HCT116 (cell line): ENCODE data around the gene ARID5B. TPM values are rescaled to one million over a fixed set of nuclear protein-coding genes. Genes with fewer than 3 reads are reported as not detected.

Experiments
- ATAC-seq: fragments of 200-7000 bp; cut with Tn5 transposase; 2 replicates; pipeline ENCODE4 v1.9.1; 2020; ENCODE audit warnings: mild to moderate bottlenecking, moderate library complexity
- BruUV-seq: library from RNA; stranded (reverse); fragments of 400-500 nt; replicated peaks from 2 replicates; lab custom pipeline; 2021; lab: Mats Ljungman, UMichigan
- CTCF ChIA-PET: fragments of 300-600 bp; sonication (Branson Sonifier 250); formaldehyde crosslinking; loops from one replicate; lab custom pipeline; 2021; ENCODE audit warnings: antibody characterized with exemption; lab: Charles Lee
- POLR2A ChIA-PET: fragments of 300-600, 350-600 bp; sonication (Branson Sonifier 250); formaldehyde crosslinking; loops from one replicate; lab custom pipeline; 2021; ENCODE audit warnings: antibody characterized with exemption; lab: Charles Lee
- RAD21 ChIA-PET, 2 experiments: fragments of 300-600 bp; sonication (Branson Sonifier 250); formaldehyde crosslinking; loops; one replicate each; lab custom pipeline; 2023; ENCODE audit warnings: low total read pairs in 2 of 2; ENCODE audit not compliant: uncharacterized antibody in 2 of 2, unreplicated experiment in 2 of 2, low non-redundant PET in 1 of 2; lab: Charles Lee
- DNase-seq: peaks from one replicate; pipeline ENCODE4 v3.0.0-alpha.2; 2010; ENCODE audit warnings: low read depth, low spot score
- H2AFZ ChIP-seq: fragments of 200-600 bp; shearing (Covaris generic), sonication (generic); 2 replicates; pipeline ENCODE4 v1.6.1; 2017; ENCODE audit warnings: low read depth, mixed run types, mixed read lengths, antibody characterized with exemption, low read length; ENCODE audit not compliant: poor library complexity, severe bottlenecking
- H3K27ac ChIP-seq: 2 replicates; pipeline ENCODE4 v1.5.1; 2012; ENCODE audit warnings: low read depth, low read length
- H3K27me3 ChIP-seq: fragments of 200-600 bp; sonication (generic); 2 replicates; pipeline ENCODE4 v1.6.1; 2016; ENCODE audit warnings: mixed run types, low read length, mixed read lengths; ENCODE audit not compliant: insufficient read depth
- H3K36me3 ChIP-seq, 2 experiments: fragments of 200-500 bp in 1 of 2; fragments of 200-600 bp in 1 of 2; sonication (Bioruptor generic) in 1 of 2; sonication (generic) in 1 of 2; 2 replicates each; pipeline versions ENCODE4 v1.5.1 to v1.6.1; 2014 to 2016; ENCODE audit warnings: low read length in 2 of 2, inconsistent platforms in 1 of 2, mixed read lengths in 1 of 2, mixed run types in 1 of 2; ENCODE audit not compliant: insufficient read depth in 2 of 2, control insufficient read depth in 1 of 2
- H3K4me1 ChIP-seq, 2 experiments: fragments of 200-600 bp in 1 of 2; sonication (generic) in 1 of 2; 2 replicates each; pipeline versions ENCODE4 v1.5.1 to v1.6.1; 2012 to 2017; ENCODE audit warnings: low read length in 2 of 2, inconsistent platforms in 1 of 2, mild to moderate bottlenecking in 1 of 2, mixed read lengths in 1 of 2, mixed run types in 1 of 2, moderate library complexity in 1 of 2; ENCODE audit not compliant: insufficient read depth in 2 of 2, control insufficient read depth in 1 of 2
- H3K4me2 ChIP-seq: fragments of 200-600 bp; sonication (generic); 2 replicates; pipeline ENCODE4 v1.6.1; 2017; ENCODE audit warnings: mixed run types, low read length, mixed read lengths
- H3K4me3 ChIP-seq, 2 experiments: fragments of 200-600 bp in 1 of 2; sonication (generic) in 1 of 2; replicated peaks in 1 of 2; 2 replicates each; pipeline ENCODE4 v1.5.1; 2011 to 2016; ENCODE audit warnings: low read length in 2 of 2, control low read depth in 1 of 2, low read depth in 1 of 2, mild to moderate bottlenecking in 1 of 2, mixed read lengths in 1 of 2, mixed run types in 1 of 2
- H3K79me2 ChIP-seq: fragments of 200-600 bp; sonication (generic); 2 replicates; pipeline ENCODE4 v1.6.1; 2017; ENCODE audit warnings: mild to moderate bottlenecking, mixed run types, low read length, moderate library complexity, mixed read lengths; ENCODE audit not compliant: insufficient read depth
- H3K9ac ChIP-seq: fragments of 200-600 bp; sonication (generic); 2 replicates; pipeline ENCODE4 v1.6.1; 2016; ENCODE audit warnings: low read length, mixed read lengths
- H3K9me2 ChIP-seq: fragments of 200-600 bp; sonication (generic), shearing (Covaris generic); 2 replicates; pipeline ENCODE4 v1.6.1; 2017; ENCODE audit warnings: mixed run types, mild to moderate bottlenecking, moderate library complexity; ENCODE audit not compliant: insufficient read depth
- H3K9me3 ChIP-seq, 2 experiments: fragments of 200-500 bp in 1 of 2; fragments of 200-600 bp in 1 of 2; sonication (Bioruptor generic) in 1 of 2; sonication (generic) in 1 of 2; 2 replicates each; pipeline ENCODE4 v1.6.1; 2014 to 2017; ENCODE audit warnings: low read length in 2 of 2, mixed read lengths in 2 of 2, inconsistent platforms in 1 of 2, low read depth in 1 of 2, mild to moderate bottlenecking in 1 of 2, mixed run types in 1 of 2, moderate library complexity in 1 of 2; ENCODE audit not compliant: control insufficient read depth in 1 of 2, insufficient read depth in 1 of 2
- H4K20me1 ChIP-seq: fragments of 200-600 bp; sonication (generic), shearing (Covaris generic); 2 replicates; pipeline ENCODE4 v1.6.1; 2017; ENCODE audit warnings: mixed run types, mild to moderate bottlenecking, moderate library complexity; ENCODE audit not compliant: insufficient read depth
- CBX3 ChIP-seq: IDR thresholded peaks from 2 replicates; pipeline ENCODE4 v1.6.1; 2012; ENCODE audit warnings: low read depth
- EGR1 ChIP-seq: IDR thresholded peaks from 2 replicates; pipeline ENCODE4 v1.6.1; 2012; ENCODE audit warnings: low read depth
- ELF1 ChIP-seq: IDR thresholded peaks from 2 replicates; pipeline ENCODE4 v1.6.1; 2012; ENCODE audit warnings: low read depth, borderline replicate concordance
- JUND ChIP-seq: IDR thresholded peaks from 2 replicates; pipeline ENCODE4 v1.6.1; 2012
- POLR2A ChIP-seq: IDR thresholded peaks from 2 replicates; pipeline ENCODE4 v1.7.0; 2011; ENCODE audit warnings: borderline replicate concordance; ENCODE audit not compliant: insufficient read depth, insufficient read length; ENCODE audit errors: extremely low read depth
- RAD21 ChIP-seq: IDR thresholded peaks from 2 replicates; pipeline ENCODE4 v1.6.1; 2012; ENCODE audit warnings: low read depth, mild to moderate bottlenecking
- SRF ChIP-seq: IDR thresholded peaks from 2 replicates; pipeline ENCODE4 v1.6.1; 2012; ENCODE audit warnings: low read depth
- TCF7L2 ChIP-seq: IDR thresholded peaks from 2 replicates; pipeline ENCODE4 v1.7.0; 2011; ENCODE audit warnings: borderline replicate concordance, inconsistent platforms; ENCODE audit not compliant: insufficient read depth, insufficient read length; ENCODE audit errors: extremely low read depth
- YY1 ChIP-seq: IDR thresholded peaks from 2 replicates; pipeline ENCODE4 v1.6.1; 2011; ENCODE audit warnings: low read length, low read depth, moderate library complexity, mild to moderate bottlenecking; ENCODE audit not compliant: insufficient replicate concordance; ENCODE audit errors: extremely low read depth
- ZFX ChIP-seq: fragments of 450-650 bp; IDR thresholded peaks from 2 replicates; pipeline ENCODE4 v1.6.1; 2017
- ZNF274 ChIP-seq: fragments of 200-500 bp; sonication (Bioruptor generic); IDR thresholded peaks from 2 replicates; pipeline ENCODE4 v1.6.1; 2014; ENCODE audit warnings: mild to moderate bottlenecking, low read depth, low read length, inconsistent platforms
- intact Hi-C: fragments of 100-400 bp; cut with micrococcal nuclease; formaldehyde crosslinking; loops from 2 replicates; pipeline ENCODE4 v1.10.0; 2022
- total RNA-seq: library from RNA; stranded (reverse); gene quantifications from one replicate; pipeline ENCODE4 v1.2.1, GENCODE V29; 2021; ENCODE audit not compliant: unreplicated experiment
- TF ChIP-seq, protein P1 (sequence below), 3 experiments: fragments of 200-600 bp in 1 of 3; sonication (generic) in 1 of 3; IDR thresholded peaks in 2 of 3; conservative IDR thresholded peaks in 1 of 3; 2 replicates each; pipeline ENCODE4 v1.5.1; 2012 to 2017; ENCODE audit warnings: low read depth in 2 of 3, low read length in 2 of 3, antibody characterized with exemption in 1 of 3, borderline replicate concordance in 1 of 3, control low read depth in 1 of 3, mild to moderate bottlenecking in 1 of 3, mixed read lengths in 1 of 3, mixed run types in 1 of 3, moderate library complexity in 1 of 3; ENCODE audit not compliant: insufficient read depth in 1 of 3
- TF ChIP-seq, protein P2 (sequence below): IDR thresholded peaks from 2 replicates; pipeline ENCODE4 v1.6.1; 2012; ENCODE audit warnings: low read depth
- TF ChIP-seq, protein P3 (sequence below): IDR thresholded peaks from 2 replicates; pipeline ENCODE4 v1.6.1; 2012

Gene ARID5B
- total RNA-seq, 1 experiment from 2014 or later: 4.7 TPM

DNA sequence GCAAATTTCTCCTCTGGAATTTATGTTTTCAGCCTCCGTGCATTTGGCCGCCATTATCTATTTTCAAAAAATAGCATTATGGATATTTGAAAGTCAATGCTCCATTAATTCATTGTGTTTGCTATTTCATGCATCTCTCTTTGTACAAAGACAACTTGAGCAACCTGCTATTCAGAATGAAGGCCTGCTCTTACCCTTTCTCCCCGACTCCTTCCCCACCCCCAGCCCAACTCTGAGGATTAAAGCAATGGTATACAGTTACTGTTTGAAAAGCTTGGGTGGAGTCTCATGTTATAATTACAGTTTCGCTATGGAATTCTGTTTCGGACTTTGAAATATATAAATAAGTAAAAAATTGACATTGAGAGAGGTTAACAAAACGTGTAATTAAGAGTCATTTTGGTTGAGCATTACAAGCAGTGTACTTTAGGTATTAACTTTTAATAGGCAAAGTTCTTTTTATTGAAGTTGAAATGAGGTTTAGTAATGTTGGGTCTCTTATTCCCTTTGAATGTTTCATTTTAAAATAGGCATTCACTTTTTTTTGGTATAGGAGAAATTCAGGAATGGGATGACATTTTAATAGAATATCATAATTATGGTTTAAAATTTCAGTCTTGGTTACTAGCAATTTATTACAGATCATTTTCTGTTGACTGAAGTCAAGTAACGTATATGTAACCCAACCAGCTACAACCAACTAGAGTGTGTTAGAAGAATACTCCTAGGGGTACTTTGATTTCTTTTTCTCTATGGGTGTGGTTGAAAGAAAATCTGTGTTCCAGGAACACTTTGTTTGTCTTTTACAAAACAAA lies 93.1 kb downstream of the ARID5B start:
- POLR2A ChIA-PET: no interaction called here
- H3K9me2 ChIP-seq: no peaks in the 10 kb centered on the region
- H3K9ac ChIP-seq: no peak overlapping the region
- H3K36me3 ChIP-seq: no peaks in the 10 kb centered on the region
- H3K27me3 ChIP-seq: no peaks in the 10 kb centered on the region
- H3K79me2 ChIP-seq: no peaks in the 10 kb centered on the region
- no TSS peak for BruUV-seq
- H3K4me1 ChIP-seq: no peaks in the 10 kb centered on the region
- ATAC-seq (no peak), DNase-seq (no peak)
- H4K20me1 ChIP-seq: no peaks in the 10 kb centered on the region
- H2AFZ ChIP-seq: no peak overlapping the region
- H3K9me3 ChIP-seq: no peaks in the 10 kb centered on the region
- no peak overlapping the region for H3K4me2 ChIP-seq
- H3K4me3 ChIP-seq: no peak overlapping the region
- CTCF ChIA-PET: no interaction called here
- no peak overlapping the region for H3K27ac ChIP-seq
- RAD21 ChIA-PET: no interaction called here
- intact Hi-C loops: no loop called here
- TF ChIP-seq, protein P1, sequence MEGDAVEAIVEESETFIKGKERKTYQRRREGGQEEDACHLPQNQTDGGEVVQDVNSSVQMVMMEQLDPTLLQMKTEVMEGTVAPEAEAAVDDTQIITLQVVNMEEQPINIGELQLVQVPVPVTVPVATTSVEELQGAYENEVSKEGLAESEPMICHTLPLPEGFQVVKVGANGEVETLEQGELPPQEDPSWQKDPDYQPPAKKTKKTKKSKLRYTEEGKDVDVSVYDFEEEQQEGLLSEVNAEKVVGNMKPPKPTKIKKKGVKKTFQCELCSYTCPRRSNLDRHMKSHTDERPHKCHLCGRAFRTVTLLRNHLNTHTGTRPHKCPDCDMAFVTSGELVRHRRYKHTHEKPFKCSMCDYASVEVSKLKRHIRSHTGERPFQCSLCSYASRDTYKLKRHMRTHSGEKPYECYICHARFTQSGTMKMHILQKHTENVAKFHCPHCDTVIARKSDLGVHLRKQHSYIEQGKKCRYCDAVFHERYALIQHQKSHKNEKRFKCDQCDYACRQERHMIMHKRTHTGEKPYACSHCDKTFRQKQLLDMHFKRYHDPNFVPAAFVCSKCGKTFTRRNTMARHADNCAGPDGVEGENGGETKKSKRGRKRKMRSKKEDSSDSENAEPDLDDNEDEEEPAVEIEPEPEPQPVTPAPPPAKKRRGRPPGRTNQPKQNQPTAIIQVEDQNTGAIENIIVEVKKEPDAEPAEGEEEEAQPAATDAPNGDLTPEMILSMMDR (IDR thresholded peaks at IDR 0.05 in 2 of 3, conservative IDR thresholded peaks at IDR 0.05 in 1 of 3; ENCODE audit: borderline replicate concordance in 1 of 3, insufficient read depth in 1 of 3, low read depth in 2 of 3, low read length in 2 of 3): no peak
- TF ChIP-seq CBX3 (no peak), RAD21 (no peak), POLR2A (no peak), ZFX (no peak), YY1 (no peak), ZNF274 (no peak), ELF1 (no peak), EGR1 (no peak), TCF7L2 (no peak), SRF (no peak), JUND (no peak)
- TF ChIP-seq, protein P2, sequence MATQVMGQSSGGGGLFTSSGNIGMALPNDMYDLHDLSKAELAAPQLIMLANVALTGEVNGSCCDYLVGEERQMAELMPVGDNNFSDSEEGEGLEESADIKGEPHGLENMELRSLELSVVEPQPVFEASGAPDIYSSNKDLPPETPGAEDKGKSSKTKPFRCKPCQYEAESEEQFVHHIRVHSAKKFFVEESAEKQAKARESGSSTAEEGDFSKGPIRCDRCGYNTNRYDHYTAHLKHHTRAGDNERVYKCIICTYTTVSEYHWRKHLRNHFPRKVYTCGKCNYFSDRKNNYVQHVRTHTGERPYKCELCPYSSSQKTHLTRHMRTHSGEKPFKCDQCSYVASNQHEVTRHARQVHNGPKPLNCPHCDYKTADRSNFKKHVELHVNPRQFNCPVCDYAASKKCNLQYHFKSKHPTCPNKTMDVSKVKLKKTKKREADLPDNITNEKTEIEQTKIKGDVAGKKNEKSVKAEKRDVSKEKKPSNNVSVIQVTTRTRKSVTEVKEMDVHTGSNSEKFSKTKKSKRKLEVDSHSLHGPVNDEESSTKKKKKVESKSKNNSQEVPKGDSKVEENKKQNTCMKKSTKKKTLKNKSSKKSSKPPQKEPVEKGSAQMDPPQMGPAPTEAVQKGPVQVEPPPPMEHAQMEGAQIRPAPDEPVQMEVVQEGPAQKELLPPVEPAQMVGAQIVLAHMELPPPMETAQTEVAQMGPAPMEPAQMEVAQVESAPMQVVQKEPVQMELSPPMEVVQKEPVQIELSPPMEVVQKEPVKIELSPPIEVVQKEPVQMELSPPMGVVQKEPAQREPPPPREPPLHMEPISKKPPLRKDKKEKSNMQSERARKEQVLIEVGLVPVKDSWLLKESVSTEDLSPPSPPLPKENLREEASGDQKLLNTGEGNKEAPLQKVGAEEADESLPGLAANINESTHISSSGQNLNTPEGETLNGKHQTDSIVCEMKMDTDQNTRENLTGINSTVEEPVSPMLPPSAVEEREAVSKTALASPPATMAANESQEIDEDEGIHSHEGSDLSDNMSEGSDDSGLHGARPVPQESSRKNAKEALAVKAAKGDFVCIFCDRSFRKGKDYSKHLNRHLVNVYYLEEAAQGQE: no peak
- TF ChIP-seq, protein P3, sequence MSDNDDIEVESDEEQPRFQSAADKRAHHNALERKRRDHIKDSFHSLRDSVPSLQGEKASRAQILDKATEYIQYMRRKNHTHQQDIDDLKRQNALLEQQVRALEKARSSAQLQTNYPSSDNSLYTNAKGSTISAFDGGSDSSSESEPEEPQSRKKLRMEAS: no peak
